IMR-90 (cell line): ENCODE measurements around the gene LRRC3C. TPM values are rescaled to one million over a fixed set of nuclear protein-coding genes. Genes with fewer than 3 reads are reported as not detected.

Source experiments
- ATAC-seq: fragments of 200-7000 bp; cut with Tn5 transposase; 2 replicates; pipeline ENCODE4 v1.9.1; 2020; ENCODE audit warnings: low read depth, mild to moderate bottlenecking, moderate library complexity
- BruUV-seq: library from RNA; stranded (reverse); fragments of 400-500 nt; replicated peaks from 2 replicates; lab custom pipeline; 2021; lab: Mats Ljungman, UMichigan
- CTCF ChIA-PET: fragments of 300-600 bp; formaldehyde crosslinking; extraction: SDS; loops from one replicate; lab custom pipeline; 2021; ENCODE audit warnings: antibody characterized with exemption; lab: Yijun Ruan, JAX
- POLR2A ChIA-PET: fragments of 300-600 bp; sonication (Branson Sonifier 250); formaldehyde crosslinking; loops from one replicate; lab custom pipeline; 2022; ENCODE audit warnings: antibody characterized with exemption; ENCODE audit not compliant: unreplicated experiment; lab: Charles Lee
- DNase-seq: peaks from one replicate; pipeline ENCODE4 v3.0.0; 2013
- H2AFZ ChIP-seq: replicated peaks from 2 replicates; pipeline ENCODE3; 2013; ENCODE audit warnings: low read length, mild to moderate bottlenecking; ENCODE audit not compliant: poor library complexity
- H2AK5ac ChIP-seq: 2 replicates; pipeline ENCODE4 v1.6.1; 2013; ENCODE audit warnings: low read depth, low read length, inconsistent platforms
- H2AK9ac ChIP-seq: replicated peaks from 2 replicates; pipeline ENCODE3; 2013; ENCODE audit warnings: mild to moderate bottlenecking, low read depth, low read length, moderate library complexity; ENCODE audit not compliant: poor library complexity
- H2BK120ac ChIP-seq: 2 replicates; pipeline ENCODE4 v1.6.1; 2013; ENCODE audit warnings: low read depth, low read length, inconsistent platforms
- H2BK15ac ChIP-seq: 3 replicates; pipeline ENCODE4 v1.6.1; 2013; ENCODE audit warnings: low read depth, low read length, inconsistent platforms
- H2BK20ac ChIP-seq: 2 replicates; pipeline ENCODE4 v1.6.1; 2013; ENCODE audit warnings: low read depth, mild to moderate bottlenecking, inconsistent platforms, low read length, moderate library complexity
- H2BK5ac ChIP-seq: 2 replicates; pipeline ENCODE4 v1.6.1; 2013; ENCODE audit warnings: mild to moderate bottlenecking, low read depth, low read length, inconsistent platforms; ENCODE audit not compliant: poor library complexity, severe bottlenecking
- H3K14ac ChIP-seq: replicated peaks from 2 replicates; pipeline ENCODE4 v1.6.1; 2013; ENCODE audit warnings: low read depth, low read length, inconsistent platforms
- H3K18ac ChIP-seq: 2 replicates; pipeline ENCODE4 v1.6.1; 2013; ENCODE audit warnings: low read depth, low read length, control low read depth
- H3K23ac ChIP-seq: 2 replicates; pipeline ENCODE4 v1.6.1; 2013; ENCODE audit warnings: low read depth, low read length, inconsistent platforms
- H3K27ac ChIP-seq: 2 replicates; pipeline ENCODE4 v1.5.1; 2013; ENCODE audit warnings: mild to moderate bottlenecking, control low read depth, low read length; ENCODE audit not compliant: insufficient read depth
- H3K27me3 ChIP-seq: 2 replicates; pipeline ENCODE4 v1.6.1; 2013; ENCODE audit warnings: low read length; ENCODE audit not compliant: control insufficient read depth, insufficient read depth
- H3K36me3 ChIP-seq: 2 replicates; pipeline ENCODE4 v1.6.1; 2013; ENCODE audit warnings: low read length, mixed read lengths; ENCODE audit not compliant: control insufficient read depth, insufficient read depth
- H3K4ac ChIP-seq: 2 replicates; pipeline ENCODE4 v1.6.1; 2013; ENCODE audit warnings: low read depth, low read length, inconsistent platforms
- H3K4me1 ChIP-seq: 2 replicates; pipeline ENCODE4 v1.6.1; 2013; ENCODE audit warnings: low read length, mixed read lengths; ENCODE audit not compliant: control insufficient read depth, insufficient read depth
- H3K4me2 ChIP-seq: 2 replicates; pipeline ENCODE4 v1.6.1; 2013; ENCODE audit warnings: low read depth, mild to moderate bottlenecking, control low read depth, low read length, moderate library complexity
- H3K4me3 ChIP-seq: 2 replicates; pipeline ENCODE4 v1.5.1; 2013; ENCODE audit warnings: low read depth, mild to moderate bottlenecking, control low read depth, low read length, moderate library complexity; ENCODE audit not compliant: insufficient read depth
- H3K56ac ChIP-seq: 2 replicates; pipeline ENCODE4 v1.6.1; 2013; ENCODE audit warnings: low read length, inconsistent platforms; ENCODE audit not compliant: insufficient read depth; ENCODE audit errors: extremely low read depth
- H3K79me1 ChIP-seq, 2 experiments: 2 replicates each; pipeline ENCODE4 v1.6.1; 2013; ENCODE audit warnings: low read length in 2 of 2, inconsistent platforms in 1 of 2, low read depth in 1 of 2
- H3K9ac ChIP-seq: 2 replicates; pipeline ENCODE4 v1.6.1; 2013; ENCODE audit warnings: low read depth, low read length, control low read depth
- H3K9me1 ChIP-seq: 2 replicates; pipeline ENCODE4 v1.6.1; 2013; ENCODE audit warnings: low read length, inconsistent platforms; ENCODE audit not compliant: insufficient read depth
- H3K9me3 ChIP-seq: 2 replicates; pipeline ENCODE4 v1.6.1; 2013; ENCODE audit warnings: low read length; ENCODE audit not compliant: control insufficient read depth, insufficient read depth
- H4K20me1 ChIP-seq: 2 replicates; pipeline ENCODE4 v1.6.1; 2013; ENCODE audit warnings: low read length, inconsistent platforms; ENCODE audit not compliant: insufficient read depth
- H4K5ac ChIP-seq: 2 replicates; pipeline ENCODE4 v1.6.1; 2013; ENCODE audit warnings: mild to moderate bottlenecking, low read depth, low read length, control low read depth
- H4K8ac ChIP-seq, 2 experiments: 2 replicates each; pipeline ENCODE4 v1.6.1; 2013; ENCODE audit warnings: low read depth in 2 of 2, low read length in 2 of 2, control low read depth in 1 of 2, inconsistent platforms in 1 of 2
- H4K91ac ChIP-seq: 2 replicates; pipeline ENCODE4 v1.6.1; 2013; ENCODE audit warnings: low read depth, low read length, inconsistent platforms; ENCODE audit not compliant: insufficient read depth
- BHLHE40 ChIP-seq: fragments of 150-350 bp; IDR thresholded peaks from 2 replicates; pipeline ENCODE4 v1.6.1; 2016; ENCODE audit warnings: mild to moderate bottlenecking, low read depth, low read length
- CHD1 ChIP-seq: IDR thresholded peaks from 2 replicates; pipeline ENCODE4 v1.6.1; 2012; ENCODE audit warnings: low read depth, low read length, improper control_type of control experiment
- MAFK ChIP-seq: IDR thresholded peaks from 2 replicates; pipeline ENCODE4 v1.6.1; 2012; ENCODE audit warnings: low read depth, low read length, improper control_type of control experiment
- MAZ ChIP-seq: IDR thresholded peaks from 2 replicates; pipeline ENCODE4 v1.6.1; 2012; ENCODE audit warnings: low read depth, mild to moderate bottlenecking, low read length, improper control_type of control experiment, moderate library complexity, borderline replicate concordance
- RFX5 ChIP-seq: IDR thresholded peaks from 2 replicates; pipeline ENCODE4 v1.8.0; 2012; ENCODE audit warnings: low read depth, mild to moderate bottlenecking, low read length, moderate library complexity
- SMC3 ChIP-seq: fragments of 150-350 bp; IDR thresholded peaks from 2 replicates; pipeline ENCODE4 v1.6.1; 2016; ENCODE audit warnings: low read depth, mild to moderate bottlenecking, antibody characterized with exemption, low read length, moderate library complexity
- WGBS, 2 experiments: methylation state at CpG; one replicate each; pipeline versions ENCODE4 v1.1.5 to v1.1.7; 2013; ENCODE audit warnings: missing lambda C conversion rate in 2 of 2; ENCODE audit not compliant: insufficient read length in 1 of 2; ENCODE audit errors: extremely low coverage in 2 of 2; 5-methylcytosine and 5-hydroxymethylcytosine counted together
- dilution Hi-C: fragments of 300-500 bp; cut with HindIII; formaldehyde crosslinking; loops from one replicate; pipeline ENCODE4 v1.14.3; 2018; ENCODE audit warnings: low sequenced_read_pairs; ENCODE audit not compliant: unreplicated experiment
- in situ Hi-C: fragments of 300-500 bp; cut with MboI; formaldehyde crosslinking; loops from 3 replicates; pipeline ENCODE4 v1.14.3; 2019; ENCODE audit warnings: low sequenced_read_pairs, inconsistent platforms, mixed read lengths
- intact Hi-C: fragments of 100-400 bp; cut with micrococcal nuclease; formaldehyde crosslinking; loops from 2 replicates; pipeline ENCODE4 v1.10.0; 2022
- polyA plus RNA-seq, 3 experiments: library from polyadenylated mRNA; depleted of rRNA; stranded (reverse); fragments of >200 nt; gene quantifications; 2 replicates each; pipeline ENCODE4 v1.2.3, GENCODE V29; 2012; ENCODE audit warnings: low replicate concordance in 1 of 3
- total RNA-seq: library from RNA; depleted of rRNA; stranded (reverse); fragments of >200 nt; gene quantifications from 2 replicates; pipeline ENCODE4 v1.2.3, GENCODE V29; 2012
- TF ChIP-seq, protein P1 (sequence below): fragments of 150-350 bp; IDR thresholded peaks from 2 replicates; pipeline ENCODE4 v1.6.1; 2017; ENCODE audit warnings: mild to moderate bottlenecking, antibody characterized with exemption, low read length, low read depth
- TF ChIP-seq, protein P2 (sequence below): conservative IDR thresholded peaks from 2 replicates; pipeline ENCODE4 v1.5.1; 2012; ENCODE audit warnings: mild to moderate bottlenecking, low read depth, low read length, improper control_type of control experiment
- TF ChIP-seq, protein P3 (sequence below): fragments of 150-350 bp; IDR thresholded peaks from 2 replicates; pipeline ENCODE4 v1.6.1; 2016; ENCODE audit warnings: low read depth, mild to moderate bottlenecking, low read length, moderate library complexity, borderline replicate concordance

Gene LRRC3C
- total and polyA plus RNA-seq, 2 of the 4 experiments (the other 2 are of a cell fraction): not detected

DNA sequence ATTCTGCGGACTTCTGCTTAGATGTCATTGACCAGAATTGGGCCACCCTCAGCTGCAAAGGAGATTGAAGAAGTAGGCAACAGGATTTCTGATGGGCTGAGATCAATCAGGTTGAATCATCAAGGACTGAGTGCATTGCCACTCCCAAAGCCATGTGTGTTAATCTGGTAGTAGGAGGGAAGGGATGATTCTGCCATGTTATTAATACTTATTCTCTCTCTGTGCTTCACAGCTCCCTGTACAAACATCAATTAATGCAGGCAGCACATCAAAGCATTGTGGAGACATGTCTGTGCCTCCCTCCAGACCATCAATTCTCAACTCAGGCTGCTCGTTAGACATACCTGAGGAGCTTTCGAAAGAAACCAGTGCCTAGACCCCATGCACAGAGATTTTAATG, 11.6 kb downstream of the LRRC3C start:
- Histone ChIP-seq H3K27me3 (no peaks in the 10 kb centered on the region), H3K23ac (peak overlapping the region; percentile 17; the same call in 1 of the 2 replicates), H3K4me2 (0 out of 2 replicates have a peak overlapping the region, but pooled peaks have one; percentile 24), H2AK9ac (peak overlapping the region; percentile 83), H3K4ac (peak overlapping the region; percentile 24), H2BK15ac (peak overlapping the region; percentile 67; the same call in 1 of the 3 replicates), H3K14ac (peak overlapping the region; percentile 24), H3K9me3 (no peaks in the 10 kb centered on the region), H4K5ac (no peak overlapping the region), H2BK120ac (peak overlapping the region; percentile 82), H3K4me1 (peaks cover 15% of the 10 kb centered on the region), H4K8ac (peak overlapping the region in 1 of 2 experiments; percentile 84; a peak in 1 of 4 replicates), H3K36me3 (no peaks in the 10 kb centered on the region), H2BK5ac (peak overlapping the region; percentile 87), H2BK20ac (peak overlapping the region; percentile 91), H3K27ac (no peak overlapping the region), H3K56ac (no peak overlapping the region), H2AK5ac (peak overlapping the region; percentile 20; the same call in 1 of the 2 replicates), H4K20me1 (no peaks in the 10 kb centered on the region; the same call in 1 of the 2 replicates), H3K4me3 (no peak overlapping the region), H4K91ac (peak overlapping the region; percentile 31), H3K9me1 (peaks cover 18% of the 10 kb centered on the region), H3K79me1 (no peaks in the 10 kb centered on the region), H2AFZ (no peak overlapping the region), H3K18ac (peak overlapping the region; percentile 48; the same call in 1 of the 2 replicates), H3K9ac (no peak overlapping the region)
- WGBS, 2 experiments: no CpG with 5 or more reads among the region's 3 CpGs
- CTCF ChIA-PET: interaction anchor here (1.0 kb wide), 1 partner anchor 10 kb away, joined by 6 read pairs; no protein-coding TSS in a partner anchor
- POLR2A ChIA-PET: no interaction called here
- ATAC-seq (no peak), DNase-seq (no peak)
- in situ Hi-C loops: no loop called here
- TF ChIP-seq, protein P1, sequence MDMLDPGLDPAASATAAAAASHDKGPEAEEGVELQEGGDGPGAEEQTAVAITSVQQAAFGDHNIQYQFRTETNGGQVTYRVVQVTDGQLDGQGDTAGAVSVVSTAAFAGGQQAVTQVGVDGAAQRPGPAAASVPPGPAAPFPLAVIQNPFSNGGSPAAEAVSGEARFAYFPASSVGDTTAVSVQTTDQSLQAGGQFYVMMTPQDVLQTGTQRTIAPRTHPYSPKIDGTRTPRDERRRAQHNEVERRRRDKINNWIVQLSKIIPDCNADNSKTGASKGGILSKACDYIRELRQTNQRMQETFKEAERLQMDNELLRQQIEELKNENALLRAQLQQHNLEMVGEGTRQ: no peak
- TF ChIP-seq, protein P2, sequence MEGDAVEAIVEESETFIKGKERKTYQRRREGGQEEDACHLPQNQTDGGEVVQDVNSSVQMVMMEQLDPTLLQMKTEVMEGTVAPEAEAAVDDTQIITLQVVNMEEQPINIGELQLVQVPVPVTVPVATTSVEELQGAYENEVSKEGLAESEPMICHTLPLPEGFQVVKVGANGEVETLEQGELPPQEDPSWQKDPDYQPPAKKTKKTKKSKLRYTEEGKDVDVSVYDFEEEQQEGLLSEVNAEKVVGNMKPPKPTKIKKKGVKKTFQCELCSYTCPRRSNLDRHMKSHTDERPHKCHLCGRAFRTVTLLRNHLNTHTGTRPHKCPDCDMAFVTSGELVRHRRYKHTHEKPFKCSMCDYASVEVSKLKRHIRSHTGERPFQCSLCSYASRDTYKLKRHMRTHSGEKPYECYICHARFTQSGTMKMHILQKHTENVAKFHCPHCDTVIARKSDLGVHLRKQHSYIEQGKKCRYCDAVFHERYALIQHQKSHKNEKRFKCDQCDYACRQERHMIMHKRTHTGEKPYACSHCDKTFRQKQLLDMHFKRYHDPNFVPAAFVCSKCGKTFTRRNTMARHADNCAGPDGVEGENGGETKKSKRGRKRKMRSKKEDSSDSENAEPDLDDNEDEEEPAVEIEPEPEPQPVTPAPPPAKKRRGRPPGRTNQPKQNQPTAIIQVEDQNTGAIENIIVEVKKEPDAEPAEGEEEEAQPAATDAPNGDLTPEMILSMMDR: no peak
- TF ChIP-seq BHLHE40 (no peak), MAZ (no peak), CHD1 (no peak), MAFK (no peak), RFX5 (no peak), SMC3 (no peak)
- TF ChIP-seq, protein P3, sequence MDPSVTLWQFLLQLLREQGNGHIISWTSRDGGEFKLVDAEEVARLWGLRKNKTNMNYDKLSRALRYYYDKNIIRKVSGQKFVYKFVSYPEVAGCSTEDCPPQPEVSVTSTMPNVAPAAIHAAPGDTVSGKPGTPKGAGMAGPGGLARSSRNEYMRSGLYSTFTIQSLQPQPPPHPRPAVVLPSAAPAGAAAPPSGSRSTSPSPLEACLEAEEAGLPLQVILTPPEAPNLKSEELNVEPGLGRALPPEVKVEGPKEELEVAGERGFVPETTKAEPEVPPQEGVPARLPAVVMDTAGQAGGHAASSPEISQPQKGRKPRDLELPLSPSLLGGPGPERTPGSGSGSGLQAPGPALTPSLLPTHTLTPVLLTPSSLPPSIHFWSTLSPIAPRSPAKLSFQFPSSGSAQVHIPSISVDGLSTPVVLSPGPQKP: no peak
- intact Hi-C loops: no loop called here
- dilution Hi-C loops: no loop called here
- no TSS peak for BruUV-seq
